ENCODE results near the gene PRSS53.

PRSS53 gene

DNA sequence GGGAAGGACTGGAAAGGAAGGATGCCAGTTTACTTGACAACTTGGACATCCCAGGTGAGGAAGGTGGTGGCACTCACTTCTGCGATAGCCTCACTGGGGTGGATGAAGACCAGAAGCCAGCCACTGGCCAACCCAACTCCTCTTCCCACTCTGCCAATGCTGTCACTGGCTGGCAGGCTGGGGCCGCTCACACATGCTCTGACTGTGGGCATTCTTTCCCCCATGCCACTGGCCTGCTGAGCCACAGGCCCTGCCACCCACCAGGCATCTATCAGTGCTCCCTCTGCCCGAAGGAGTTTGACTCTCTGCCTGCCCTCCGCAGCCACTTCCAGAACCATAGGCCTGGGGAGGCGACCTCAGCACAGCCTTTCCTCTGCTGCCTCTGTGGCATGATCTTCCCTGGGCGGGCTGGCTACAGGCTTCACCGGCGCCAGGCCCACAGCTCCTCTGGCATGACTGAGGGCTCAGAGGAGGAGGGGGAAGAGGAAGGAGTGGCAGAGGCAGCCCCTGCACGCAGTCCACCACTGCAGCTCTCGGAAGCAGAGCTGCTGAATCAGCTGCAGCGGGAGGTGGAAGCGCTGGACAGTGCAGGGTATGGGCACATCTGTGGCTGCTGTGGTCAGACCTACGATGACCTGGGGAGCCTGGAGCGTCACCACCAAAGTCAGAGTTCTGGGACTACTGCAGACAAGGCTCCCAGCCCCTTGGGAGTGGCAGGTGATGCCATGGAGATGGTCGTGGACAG, 10.0 kb downstream of the PRSS53 start:
- no peak for DNase-seq (ENCODE audit: low read depth in 2 of 2)

DNA sequence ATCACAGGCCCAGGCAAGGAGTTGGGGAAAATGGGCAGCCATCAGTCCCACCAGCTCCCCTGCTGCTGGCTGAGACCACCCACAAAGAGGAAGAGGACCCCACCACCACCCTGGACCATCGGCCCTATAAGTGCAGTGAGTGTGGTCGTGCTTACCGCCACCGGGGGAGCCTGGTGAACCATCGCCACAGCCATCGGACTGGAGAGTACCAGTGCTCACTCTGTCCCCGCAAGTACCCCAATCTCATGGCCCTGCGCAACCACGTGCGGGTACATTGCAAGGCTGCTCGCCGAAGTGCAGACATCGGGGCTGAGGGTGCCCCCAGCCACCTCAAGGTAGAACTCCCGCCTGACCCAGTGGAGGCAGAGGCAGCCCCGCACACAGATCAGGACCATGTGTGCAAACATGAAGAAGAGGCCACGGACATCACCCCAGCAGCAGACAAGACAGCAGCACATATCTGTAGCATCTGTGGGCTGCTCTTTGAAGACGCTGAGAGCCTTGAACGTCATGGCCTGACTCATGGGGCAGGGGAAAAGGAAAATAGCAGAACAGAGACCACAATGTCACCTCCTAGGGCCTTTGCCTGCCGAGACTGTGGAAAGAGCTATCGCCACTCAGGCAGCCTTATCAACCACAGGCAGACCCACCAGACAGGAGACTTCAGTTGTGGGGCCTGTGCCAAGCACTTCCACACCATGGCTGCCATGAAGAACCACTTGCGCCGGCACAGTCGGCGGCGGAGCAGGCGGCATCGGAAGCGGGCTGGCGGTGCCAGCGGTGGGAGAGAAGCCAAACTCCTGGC, 10.9 kb downstream of the PRSS53 start:
- DNase-seq (ENCODE audit: low read depth in 2 of 2), result no peak

DNA sequence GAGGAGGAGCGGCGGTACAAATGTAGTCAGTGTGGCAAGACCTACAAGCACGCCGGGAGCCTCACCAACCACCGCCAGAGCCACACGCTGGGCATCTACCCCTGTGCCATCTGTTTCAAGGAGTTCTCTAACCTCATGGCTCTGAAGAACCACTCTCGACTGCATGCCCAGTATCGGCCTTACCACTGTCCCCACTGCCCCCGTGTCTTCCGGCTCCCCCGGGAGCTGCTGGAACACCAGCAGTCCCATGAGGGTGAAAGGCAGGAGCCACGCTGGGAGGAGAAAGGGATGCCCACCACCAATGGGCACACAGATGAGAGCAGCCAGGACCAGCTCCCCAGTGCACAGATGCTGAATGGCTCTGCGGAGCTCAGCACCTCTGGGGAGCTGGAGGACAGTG, 11.7 kb downstream of the PRSS53 start:
- DNase-seq (ENCODE audit: low read depth in 2 of 2), result no peak

DNA sequence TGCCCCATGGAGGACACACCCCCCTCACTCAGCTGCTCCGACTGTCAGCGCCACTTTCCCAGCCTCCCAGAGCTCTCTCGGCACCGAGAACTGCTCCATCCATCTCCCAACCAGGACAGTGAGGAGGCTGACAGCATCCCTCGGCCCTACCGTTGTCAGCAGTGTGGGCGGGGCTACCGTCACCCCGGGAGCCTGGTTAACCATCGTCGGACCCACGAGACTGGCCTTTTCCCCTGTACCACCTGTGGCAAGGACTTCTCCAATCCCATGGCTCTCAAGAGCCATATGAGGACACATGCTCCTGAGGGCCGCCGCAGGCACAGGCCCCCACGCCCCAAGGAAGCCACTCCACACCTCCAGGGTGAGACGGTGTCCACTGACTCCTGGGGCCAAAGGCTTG, 12.4 kb downstream of the PRSS53 start:
- DNase-seq (ENCODE audit: low read depth in 2 of 2), result no peak

DNA sequence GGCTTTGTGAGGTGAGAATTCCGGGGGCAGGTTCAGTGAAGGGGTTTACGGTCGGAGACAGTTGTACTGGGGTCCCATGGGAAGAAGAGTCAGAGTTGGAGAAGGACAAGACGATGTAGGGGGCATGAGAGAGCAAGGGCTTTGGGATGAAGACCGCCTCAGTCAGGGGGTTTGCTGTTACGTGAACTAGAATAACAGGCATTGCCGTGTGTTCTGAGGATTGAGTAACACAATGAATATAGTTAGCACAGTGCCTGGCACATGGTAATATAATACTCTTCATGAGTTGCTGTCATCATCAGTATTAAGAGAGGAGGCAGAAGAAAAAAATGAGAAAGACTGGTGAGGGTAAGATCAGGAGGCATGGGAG, 13.9 kb downstream of the PRSS53 start:
- DNase-seq (ENCODE audit: low read depth in 2 of 2), result no peak

DNA sequence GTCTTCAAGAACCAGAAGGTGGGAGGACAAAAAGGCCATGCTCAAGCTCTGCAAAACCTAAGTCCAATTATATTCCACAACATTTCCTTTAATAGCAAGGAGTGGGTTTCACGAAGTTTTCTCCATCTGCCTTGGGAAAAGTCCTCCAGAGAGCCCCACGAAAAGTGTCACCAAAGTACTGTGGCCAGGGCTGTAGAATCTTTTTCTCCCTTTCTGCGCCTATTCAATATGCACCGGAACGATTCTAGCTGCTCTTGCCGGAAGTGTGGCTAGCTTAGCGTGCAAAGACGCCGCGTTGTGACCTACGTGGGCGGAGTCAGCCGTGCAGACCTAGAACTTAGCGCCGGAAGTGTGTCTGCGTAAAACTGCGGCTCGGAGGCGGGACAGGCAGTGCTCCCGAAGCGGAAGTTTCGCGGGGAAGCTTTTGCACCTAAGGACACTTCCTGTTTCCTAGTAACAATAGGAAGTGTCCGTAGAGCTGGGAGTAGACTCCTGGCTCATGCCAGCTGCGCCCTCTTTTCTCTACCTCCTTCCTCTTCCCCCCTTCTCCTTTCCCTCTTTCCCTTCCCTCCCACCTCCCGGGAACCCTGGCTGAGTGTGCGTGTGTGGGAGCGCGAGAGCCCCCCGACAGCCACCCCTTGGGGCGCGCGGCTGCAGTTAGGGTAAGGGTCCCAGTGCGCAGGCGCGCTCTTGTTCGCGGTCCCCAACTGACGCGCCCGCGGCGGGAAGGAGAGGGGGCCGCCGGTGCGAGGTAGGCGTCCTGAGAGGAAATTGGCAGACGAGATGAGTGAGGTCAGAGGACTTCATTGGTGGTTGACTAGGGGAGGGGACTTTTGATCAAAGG, 14.6 kb downstream of the PRSS53 start, which contains the start of the genes ZNF646 and ZNF668:
ZNF646 (plus strand) TSS at position 453 of the 844 bp plus-strand sequence. CDS start 1,903 bp downstream, outside the sequence.
ZNF668 (minus strand) TSS at position 271 of the 844 bp plus-strand sequence. CDS start 9,781 bp downstream, outside the sequence.
- DNase-seq (ENCODE audit: low read depth in 2 of 2), result peak; percentile 95 to 97

DNA sequence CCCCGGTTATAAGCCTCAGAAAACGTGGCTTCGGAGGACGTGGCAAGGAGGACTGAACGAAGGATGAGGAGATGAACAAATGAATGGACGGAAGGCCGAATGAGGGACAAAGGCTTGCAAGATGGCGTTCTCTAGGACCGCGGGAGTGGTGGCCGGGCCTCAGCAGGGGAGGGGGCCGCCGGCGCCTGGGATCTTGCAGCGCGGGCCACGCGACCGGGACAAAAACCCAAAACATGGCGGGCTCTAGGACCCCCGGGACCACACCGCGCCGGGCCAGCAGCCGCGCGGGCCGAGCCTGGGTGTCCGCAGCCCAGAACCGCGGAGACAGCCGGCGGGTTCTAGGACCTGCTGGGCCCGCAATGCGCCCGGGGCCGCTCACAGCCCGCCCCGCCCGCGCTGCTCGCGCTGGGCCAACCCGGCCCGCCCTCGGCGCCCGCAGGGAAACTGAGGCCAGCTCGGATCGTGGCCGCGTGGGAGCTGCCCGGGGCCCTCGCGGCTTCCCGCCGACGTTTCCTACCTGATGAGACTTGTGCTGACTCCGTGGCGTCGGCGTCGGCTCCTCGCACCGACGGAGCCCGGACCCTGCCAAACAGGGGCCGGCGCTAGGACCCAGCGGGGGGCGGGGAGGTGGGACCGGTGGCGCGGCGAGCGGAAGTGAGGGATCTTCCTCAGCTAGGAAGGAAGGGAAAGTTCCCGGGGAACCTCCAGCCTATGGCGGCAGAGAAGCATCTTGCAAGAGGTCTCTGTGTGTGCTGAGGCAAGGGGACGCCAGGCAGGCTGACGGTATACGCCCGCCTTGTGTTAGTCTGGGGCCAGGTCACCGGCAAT, 15.4 kb downstream of the PRSS53 start:
- DNase-seq (ENCODE audit: low read depth in 2 of 2), result peak; percentile 77 to 91

DNA sequence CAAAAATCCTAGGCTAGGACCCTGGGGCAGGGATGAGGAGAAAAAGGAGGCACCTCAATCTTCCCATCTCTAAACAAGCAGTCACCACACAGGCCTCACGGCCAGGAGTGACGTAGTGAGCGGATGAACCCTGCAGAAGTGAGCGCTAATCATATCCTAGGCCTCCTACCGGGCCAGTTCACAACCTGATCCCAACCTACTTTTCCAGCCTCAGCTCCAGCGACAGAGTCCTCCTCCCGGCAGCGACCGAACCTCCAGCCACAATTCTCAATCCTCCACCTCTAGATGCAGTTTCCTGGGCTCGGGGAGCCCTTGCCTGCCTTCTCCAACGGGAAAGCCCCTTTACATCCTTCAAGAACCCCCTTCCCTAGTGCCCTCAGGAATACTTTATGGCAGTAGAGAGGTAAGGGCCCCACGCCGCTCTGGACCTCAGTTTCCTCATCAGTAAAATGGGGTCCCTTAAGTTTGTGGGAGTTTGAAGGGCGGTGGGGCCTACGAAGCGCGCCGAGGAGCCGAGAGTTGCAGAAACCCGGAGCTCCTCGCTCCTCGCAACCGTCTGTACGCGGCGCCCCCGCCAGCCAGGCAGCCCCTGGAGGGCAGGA, 16.1 kb downstream of the PRSS53 start:
- peak in 1 of 2 experiments; percentile 24 for DNase-seq (ENCODE audit: low read depth in 2 of 2)

DNA sequence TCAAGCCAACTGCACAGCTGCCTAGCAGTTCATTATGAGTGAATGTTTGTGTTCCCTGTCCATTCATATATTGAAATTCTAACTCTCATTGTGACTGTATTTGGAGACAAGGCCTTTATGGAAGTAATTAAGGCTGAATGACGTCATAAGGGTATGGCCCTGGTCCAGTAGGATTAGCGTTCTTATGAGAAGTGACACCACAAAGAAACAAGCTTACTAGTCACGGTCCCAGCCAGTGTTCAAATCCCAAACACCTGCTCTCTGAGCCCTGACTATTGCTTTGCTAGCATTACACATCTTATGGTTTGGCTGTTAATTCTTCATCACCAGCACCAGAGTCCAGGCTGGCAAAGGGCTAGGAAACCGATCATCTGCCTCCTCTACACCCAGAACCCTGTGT, 16.9 kb downstream of the PRSS53 start:
- DNase-seq (ENCODE audit: low read depth in 2 of 2), result no peak

DNA sequence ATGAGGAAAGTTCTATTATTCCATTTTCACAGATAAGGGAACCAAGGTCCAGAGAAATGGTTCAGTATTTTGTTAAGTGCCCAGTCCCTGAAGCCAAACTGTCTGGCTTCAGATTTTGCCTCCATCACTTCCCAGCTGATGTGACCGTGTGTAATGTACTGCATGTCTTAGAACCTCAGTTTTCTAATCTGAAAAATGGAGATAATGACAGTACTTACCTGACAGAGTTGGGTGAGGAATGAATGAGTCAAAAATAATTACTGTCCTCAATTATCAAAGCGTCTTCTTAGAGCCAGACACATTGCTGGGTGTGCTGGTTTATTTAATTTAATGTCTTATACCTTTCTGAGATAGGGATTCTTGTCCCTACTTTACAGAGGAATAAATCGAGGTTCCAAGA, 21.4 kb downstream of the PRSS53 start:
- DNase-seq (ENCODE audit: low read depth in 2 of 2), result no peak

DNA sequence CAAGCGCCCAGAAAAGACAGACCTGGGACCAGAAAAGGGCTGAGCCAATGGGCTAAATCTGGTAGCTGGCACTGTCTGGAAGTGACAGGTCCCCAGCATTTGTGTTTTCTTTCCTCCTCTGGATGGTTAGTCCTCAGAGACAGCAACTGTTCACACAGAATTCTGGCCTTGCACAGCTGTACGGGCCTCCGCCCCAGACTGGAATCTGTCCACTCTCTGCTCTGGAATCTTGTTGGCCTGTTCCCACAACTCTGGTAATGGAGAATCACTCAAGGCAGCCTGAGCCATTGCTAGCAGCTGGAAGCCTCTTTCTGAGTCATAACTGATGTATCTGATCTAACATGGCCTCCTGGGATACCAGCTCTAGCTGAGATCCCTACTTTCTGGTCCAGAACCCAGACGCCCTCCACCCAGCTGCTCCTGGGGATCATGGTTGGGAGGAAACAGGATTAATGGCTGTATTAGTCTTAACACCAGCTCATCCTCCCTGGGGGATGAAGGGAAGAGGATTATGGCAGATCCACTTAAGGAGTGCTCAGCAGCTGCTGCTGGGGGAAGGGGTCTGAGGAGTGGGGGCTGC, 23.8 kb downstream of the PRSS53 start:
- DNase-seq (ENCODE audit: low read depth in 2 of 2), result no peak

DNA sequence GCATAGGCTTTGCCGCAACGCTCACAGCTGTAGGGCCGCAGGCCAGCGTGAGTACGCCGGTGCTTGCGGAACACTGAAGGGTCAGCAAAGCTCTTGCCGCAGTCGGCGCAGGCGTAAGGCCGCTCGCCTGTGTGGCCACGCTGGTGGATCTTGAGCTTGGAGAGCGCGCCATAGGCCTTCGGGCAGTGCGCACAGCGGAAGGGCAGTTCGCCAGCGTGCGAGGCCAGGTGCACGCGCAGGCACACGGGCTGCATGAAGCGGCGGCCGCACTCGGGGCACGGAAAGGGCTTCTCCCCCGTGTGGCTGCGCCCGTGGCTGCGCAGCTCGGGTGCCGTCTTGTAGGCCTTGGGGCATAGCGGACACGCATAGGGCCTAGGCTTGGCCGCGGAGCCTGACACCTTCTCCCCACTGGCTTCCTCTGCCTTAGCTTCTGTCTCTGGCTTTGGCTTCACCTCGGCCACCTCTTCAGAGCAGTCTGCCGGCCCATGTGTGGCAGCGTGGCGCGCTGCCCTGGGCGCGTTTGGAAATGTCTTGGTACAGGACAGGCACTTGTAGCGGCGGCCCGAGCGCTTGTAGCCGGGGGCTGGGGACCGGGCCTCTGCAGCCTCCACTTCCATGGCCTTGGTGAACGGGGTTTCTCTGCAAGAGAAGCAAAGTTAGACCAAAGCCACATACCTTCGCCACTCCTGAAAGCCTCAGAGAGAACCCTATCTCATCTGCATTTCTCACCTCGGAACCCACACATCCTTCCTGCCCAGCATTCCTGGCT, 24.7 kb downstream of the PRSS53 start:
- DNase-seq (ENCODE audit: low read depth in 2 of 2), result no peak

DNA sequence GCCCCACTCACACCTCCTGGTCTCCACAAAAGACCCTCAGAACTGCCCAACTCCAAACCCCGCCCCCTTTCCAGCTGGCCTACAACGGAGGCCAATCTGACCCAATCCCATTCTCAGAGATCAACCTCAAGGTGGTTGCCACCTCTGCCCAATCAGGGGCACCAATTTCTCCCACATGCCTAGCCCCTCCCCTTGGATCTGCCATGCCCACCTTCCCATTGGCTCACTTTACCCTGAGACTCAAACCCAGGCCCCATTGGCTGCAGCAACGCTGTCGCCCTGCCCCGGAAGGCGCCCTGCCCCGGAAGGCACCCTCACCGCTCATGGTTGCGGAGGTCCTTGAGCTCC, 25.3 kb downstream of the PRSS53 start:
- DNase-seq (ENCODE audit: low read depth in 2 of 2), result no peak

DNA sequence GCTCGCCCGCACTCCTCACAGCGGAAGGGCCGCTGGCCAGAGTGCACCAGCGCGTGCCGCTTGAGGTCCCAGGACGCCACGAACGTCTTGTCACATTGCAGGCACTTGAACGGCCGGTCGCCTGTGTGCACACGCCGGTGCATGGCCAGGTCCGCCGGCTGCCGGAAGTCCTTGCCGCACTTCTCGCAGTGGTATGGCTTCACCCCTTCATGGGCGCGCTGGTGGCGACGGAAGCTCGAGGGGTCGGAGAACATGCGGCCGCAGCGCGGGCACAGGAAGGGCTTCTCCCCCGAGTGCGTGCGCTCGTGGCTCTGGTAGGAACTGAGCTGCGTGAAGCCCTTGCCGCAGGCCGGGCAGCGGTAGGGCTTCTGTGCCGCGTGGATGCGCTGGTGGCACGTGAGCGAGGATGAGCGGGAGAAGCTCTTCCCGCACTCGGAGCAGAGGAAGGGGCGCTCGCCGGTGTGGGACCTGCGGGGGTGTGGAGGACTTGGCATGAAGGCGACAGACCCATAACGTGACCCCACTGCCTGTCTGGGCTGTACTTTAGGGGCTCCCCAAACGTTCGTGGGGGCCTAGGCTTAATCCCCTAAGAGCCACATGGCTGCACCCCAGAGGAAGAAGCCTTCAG, 26.8 kb downstream of the PRSS53 start:
- DNase-seq (ENCODE audit: low read depth in 2 of 2), result no peak

DNA sequence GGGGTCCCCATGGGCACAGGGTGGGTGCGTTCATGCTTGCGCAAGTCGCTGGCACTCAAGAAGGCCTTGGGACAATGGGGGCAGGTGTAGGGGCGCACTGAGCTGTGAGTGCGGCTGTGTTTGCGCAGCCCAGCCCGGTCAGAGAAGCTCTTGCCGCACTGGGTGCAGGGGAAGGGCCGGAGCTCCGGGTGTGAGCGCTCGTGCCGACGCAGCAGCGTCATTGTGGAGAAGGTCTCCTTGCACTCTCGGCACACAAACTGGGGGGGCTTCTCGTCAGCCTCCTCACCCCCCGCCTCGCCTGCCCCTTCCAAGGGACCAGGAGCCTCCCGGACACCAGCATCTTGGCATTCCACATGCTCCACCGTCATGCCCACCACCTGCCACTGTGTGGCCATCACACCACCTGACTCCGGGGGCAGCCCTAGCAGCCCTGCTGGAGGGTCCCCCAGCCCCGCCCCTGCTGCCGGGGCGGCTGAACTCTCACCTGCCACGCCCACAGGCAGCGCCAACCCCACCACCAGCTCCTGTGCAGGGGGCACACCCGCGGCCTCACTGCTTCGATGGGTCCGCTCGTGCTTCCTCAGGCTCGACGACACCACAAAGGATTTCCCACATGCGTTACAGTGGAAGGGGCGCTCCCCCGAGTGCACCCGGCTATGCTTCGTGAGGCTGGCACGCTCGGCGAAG, 27.5 kb downstream of the PRSS53 start:
- no peak for DNase-seq (ENCODE audit: low read depth in 2 of 2)

DNA sequence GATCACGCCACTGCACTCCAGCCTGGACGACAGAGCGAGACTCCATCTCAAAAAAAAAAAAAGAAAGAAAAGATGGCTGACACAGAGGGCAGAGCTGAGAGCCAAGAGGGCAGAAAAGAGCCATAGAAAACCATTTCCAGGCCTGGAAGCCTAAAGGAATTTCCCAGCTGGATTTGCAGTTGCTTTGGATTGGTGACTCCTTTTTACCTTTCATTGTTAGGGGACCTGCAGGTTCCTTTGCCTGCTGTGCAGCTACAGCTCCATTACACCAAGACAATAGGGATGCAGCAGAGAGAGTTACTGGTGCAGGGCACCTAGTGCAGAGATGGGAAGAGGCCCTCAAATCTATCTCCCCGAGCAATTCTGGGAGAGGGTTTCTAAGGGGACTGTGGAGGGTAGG, 33.1 kb downstream of the PRSS53 start:
- DNase-seq (ENCODE audit: low read depth in 2 of 2), result no peak

DNA sequence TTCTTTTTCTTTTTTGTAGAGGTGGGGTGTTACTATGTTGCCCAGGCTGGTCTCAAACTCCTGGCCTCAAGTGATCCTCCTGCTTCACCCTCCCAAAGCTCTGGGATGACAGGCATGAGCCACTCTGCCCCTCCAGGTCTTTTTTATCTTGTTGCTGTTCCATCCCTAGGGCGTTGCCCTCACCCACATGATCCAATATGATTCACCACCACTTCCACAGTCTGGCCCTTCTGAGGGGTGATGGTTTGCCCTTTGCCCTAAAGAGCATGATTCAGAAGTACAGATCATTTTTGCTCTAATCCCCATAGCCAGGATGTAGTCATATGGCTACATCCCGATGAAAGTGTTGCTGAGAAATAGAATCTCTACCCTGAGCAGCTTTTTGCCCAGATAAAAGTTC, 36.6 kb downstream of the PRSS53 start:
- DNase-seq (ENCODE audit: low read depth in 2 of 2), result no peak

DNA sequence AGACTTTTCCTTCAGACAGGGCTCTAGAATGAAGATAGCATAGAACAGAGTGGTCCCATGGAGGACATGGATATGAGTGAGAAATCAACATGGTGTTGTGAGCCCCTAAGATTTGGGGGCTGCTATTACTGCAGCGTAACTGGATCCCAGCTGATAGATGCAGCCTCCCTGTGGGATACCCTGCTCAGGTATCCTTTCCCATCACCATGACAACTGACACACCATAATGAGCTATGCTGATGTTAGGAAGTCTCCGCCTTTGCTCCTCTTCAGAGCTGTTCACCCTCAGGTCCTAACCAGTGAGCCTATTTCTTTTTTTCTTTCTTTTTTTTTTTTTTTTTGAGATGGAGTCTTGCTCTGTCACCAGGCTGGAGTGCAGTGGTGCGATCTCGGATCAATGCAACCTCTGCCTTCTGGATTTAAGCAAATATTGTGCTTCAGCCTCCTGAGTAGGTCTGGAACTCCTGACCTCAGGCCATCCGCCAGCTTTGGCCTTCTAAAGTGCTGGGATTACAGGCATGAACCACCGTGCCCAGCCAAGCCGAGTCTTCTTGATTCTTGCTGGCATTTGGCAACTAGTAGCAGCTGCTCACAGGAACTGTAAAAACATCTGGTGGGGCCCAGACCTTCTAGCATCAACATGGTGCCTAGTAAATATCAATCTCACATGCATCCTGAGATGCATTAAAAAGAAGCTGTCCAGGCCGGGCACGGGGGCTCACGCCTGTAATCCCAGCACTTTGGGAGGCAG, 38.3 kb downstream of the PRSS53 start:
- DNase-seq (ENCODE audit: low read depth in 2 of 2), result no peak

Data from stimulated activated CD4-positive, alpha-beta T cell treated with anti-CD3 and anti-CD28 coated beads, Interleukin-12 subunit alpha, Interleukin-12 subunit beta, amount 100 ng/mL, for 24 hours (primary cell).